HFF-Myc (cell line): Measurements from ENCODE around the gene HMGB2.

Source experiments
- DNase-seq: peaks from one replicate; pipeline ENCODE4 v3.0.0-alpha.2; 2011; ENCODE audit warnings: low read depth; ENCODE audit errors: extremely low read depth
- H3K4me3 ChIP-seq: replicated peaks from 2 replicates; pipeline ENCODE4 v1.5.1; 2011; ENCODE audit warnings: low read depth, mild to moderate bottlenecking, control low read depth, low read length
- TF ChIP-seq, protein P1 (sequence below): IDR thresholded peaks from 2 replicates; pipeline ENCODE4 v1.5.1; 2012; ENCODE audit warnings: mild to moderate bottlenecking, low read depth, low read length, control low read depth; ENCODE audit errors: missing control alignments

Gene HMGB2

DNA sequence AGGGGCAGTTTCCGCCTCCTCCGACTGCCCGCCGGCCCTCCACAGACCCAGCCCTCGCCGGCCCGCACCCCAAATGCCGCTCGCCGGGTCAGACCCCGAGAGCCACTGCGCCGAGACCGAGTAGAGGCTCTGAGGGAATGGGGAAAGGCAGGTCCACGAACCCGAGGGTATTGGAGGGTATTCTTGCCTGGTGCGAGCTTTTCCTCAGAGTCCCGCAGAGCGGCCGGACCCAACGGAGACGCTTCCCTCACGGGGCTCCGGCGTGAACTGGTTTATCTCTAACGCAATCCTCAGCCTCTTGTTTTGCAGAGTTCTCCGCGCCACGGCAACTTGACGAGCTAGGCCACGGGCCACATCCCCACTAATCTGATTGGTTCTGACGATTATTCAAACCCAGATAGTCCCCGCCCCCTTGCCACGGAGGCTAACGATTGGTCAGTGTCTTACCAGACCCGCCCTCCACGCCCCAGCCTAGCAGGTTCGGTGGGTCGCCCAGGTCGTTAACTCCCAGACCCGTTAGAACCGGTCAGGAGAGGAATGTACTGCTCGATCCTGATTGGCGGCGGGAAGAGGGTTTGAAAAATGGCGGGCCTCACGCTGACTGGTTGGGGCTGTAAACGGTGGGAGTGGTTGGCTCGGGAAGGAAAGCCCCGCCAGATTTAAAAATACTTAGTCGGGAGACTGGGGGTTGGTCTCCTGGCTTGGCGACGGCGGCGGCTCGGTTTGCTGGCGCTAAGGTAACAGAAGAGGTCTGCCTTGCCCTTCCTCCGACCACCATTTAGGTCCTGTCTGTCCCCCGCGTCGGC, at the start of gene HMGB2:
Gene HMGB2 (minus strand): TSS at position 274 of the 806 bp plus-strand sequence. CDS start 709 bp downstream, outside the sequence.
- TF ChIP-seq, protein P1, sequence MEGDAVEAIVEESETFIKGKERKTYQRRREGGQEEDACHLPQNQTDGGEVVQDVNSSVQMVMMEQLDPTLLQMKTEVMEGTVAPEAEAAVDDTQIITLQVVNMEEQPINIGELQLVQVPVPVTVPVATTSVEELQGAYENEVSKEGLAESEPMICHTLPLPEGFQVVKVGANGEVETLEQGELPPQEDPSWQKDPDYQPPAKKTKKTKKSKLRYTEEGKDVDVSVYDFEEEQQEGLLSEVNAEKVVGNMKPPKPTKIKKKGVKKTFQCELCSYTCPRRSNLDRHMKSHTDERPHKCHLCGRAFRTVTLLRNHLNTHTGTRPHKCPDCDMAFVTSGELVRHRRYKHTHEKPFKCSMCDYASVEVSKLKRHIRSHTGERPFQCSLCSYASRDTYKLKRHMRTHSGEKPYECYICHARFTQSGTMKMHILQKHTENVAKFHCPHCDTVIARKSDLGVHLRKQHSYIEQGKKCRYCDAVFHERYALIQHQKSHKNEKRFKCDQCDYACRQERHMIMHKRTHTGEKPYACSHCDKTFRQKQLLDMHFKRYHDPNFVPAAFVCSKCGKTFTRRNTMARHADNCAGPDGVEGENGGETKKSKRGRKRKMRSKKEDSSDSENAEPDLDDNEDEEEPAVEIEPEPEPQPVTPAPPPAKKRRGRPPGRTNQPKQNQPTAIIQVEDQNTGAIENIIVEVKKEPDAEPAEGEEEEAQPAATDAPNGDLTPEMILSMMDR = no peak
- H3K4me3 ChIP-seq = peak within 1 kb of the TSS; percentile 96
- peak; percentile 99 for DNase-seq

DNA sequence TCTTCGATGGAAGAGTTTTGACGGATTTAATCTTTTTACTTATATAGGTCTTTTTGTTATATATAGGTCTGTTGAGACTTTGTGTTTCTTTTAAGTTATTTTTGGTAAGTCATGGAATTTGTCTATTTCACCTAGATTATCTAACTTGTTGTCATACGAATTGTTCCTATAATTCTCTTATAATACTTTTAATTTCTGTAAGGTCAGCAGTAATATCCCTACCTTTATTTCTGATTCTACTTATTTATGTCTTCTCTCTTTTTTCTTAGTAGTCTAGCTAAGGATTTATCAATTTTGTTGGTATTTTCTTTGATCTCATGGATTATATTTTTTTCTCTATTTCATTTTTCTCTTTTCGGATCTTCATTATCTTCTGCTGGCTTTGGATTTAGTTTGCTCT, 48.2 kb upstream of the HMGB2 start:
- no peak for DNase-seq
- H3K4me3 ChIP-seq = no peak overlapping the region
- TF ChIP-seq, protein P1 = no peak

DNA sequence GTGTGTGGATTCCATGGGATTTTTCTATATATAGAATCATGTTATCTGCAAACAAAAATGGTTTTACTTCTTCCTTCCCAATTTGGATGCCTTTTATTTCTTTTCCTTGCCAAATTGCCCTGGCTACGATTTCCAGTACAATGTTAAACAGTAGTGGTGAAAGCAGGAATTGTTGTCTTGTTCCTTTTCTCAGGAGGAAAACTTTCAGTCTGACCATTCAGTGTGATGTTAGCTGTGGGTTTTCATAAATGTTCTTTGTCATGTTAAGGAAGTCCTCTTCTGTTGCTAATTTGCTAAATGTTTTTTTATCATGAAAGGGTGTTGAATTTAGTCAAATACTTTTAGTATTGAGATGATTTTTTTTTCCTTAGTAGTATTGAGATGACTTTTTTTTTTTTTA, 47.5 kb upstream of the HMGB2 start:
- no peak for DNase-seq
- TF ChIP-seq, protein P1 = no peak
- H3K4me3 ChIP-seq = no peak overlapping the region

DNA sequence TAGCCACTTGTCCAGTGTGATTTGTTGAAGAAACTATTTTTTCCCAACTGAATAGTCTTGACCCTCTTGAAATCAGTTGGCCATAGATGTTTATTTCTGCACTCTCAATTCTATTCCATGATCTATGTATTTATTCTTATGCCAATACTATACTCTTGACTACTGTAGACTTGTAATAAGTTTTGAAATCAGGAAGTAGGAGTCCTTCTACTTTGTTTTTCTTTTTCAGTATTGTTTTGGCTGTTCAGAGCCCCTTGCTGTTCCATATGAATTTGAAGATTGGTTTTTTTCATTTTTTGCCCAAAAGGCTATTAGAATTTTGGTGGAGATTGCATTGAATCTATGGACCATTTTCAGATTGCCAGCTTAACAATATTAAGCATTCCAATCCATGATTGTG, 46.8 kb upstream of the HMGB2 start:
- DNase-seq = no peak
- TF ChIP-seq, protein P1 = no peak
- no peak overlapping the region for H3K4me3 ChIP-seq

DNA sequence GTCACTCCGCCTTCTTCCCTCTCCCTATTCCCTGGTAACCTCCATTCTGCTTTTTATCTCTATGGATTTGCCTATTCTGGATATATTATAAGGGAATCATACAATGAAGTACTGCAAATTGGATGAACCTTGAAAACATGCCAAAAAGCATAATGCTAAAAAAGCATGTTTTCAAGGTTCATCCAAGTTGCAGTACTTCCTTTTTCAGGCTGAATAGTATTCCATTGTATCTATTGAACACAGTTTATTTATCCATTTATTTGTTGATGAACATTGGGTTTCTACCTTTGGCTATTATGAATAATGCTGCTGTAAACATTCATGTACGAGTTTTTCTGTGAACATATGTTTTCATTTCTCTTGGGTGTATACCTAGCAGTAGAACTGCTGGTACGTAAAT, 45.8 kb upstream of the HMGB2 start:
- no peak for DNase-seq
- no peak overlapping the region for H3K4me3 ChIP-seq
- TF ChIP-seq, protein P1 = no peak

DNA sequence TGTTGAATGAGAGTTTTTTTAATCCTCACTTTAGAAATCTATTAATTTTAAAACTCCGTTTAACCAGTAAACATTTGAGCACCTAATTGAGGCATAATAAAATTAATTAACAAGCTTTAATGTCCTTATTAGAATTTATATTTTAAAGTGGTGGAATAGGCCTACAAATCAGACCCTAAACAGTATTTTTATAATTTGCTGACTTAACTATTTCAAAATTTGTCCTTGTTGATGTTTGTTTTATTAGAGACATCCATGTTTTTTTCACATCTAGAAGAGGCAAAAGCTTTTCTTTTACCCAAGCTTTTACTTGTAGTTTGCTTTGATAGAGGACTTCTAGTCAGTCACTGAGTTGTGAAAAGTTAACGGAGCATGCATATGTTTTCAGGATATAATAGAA, 40.4 kb upstream of the HMGB2 start:
- H3K4me3 ChIP-seq = no peak overlapping the region
- TF ChIP-seq, protein P1 = no peak
- no peak for DNase-seq
